Lung microvascular endothelial cell (primary cell): Measurements from ENCODE around the gene TMED8. TPM values are rescaled to one million over a fixed set of nuclear protein-coding genes. Genes with fewer than 3 reads are reported as not detected.
"Not testable (repeated sequence)": the region's sequence is repeated elsewhere in the genome, so short reads cannot be mapped to it uniquely, and the experiment has no call there.

Experiments used
- DNase-seq, 2 donors: peaks; one replicate each; pipeline versions ENCODE4 v3.0.0 to v3.0.0-alpha.2; 2010; ENCODE audit warnings: low read depth in 2 of 2
- total RNA-seq: library from RNA; depleted of rRNA; stranded (reverse); fragments of >200 nt; gene quantifications from 2 replicates; pipeline ENCODE4 v1.2.1, GENCODE V29; 2014

The TMED8 gene, protein sequence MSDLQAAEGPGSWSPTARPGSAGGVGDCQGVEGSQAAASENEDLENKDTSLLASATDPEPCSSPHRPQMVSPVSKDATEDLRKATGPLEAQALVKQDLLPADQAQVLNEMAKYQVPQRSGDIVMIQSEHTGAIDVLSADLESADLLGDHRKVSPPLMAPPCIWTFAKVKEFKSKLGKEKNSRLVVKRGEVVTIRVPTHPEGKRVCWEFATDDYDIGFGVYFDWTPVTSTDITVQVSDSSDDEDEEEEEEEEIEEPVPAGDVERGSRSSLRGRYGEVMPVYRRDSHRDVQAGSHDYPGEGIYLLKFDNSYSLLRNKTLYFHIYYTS
- total RNA-seq: 7.0 and 9.7 TPM in 2 replicates

DNA sequence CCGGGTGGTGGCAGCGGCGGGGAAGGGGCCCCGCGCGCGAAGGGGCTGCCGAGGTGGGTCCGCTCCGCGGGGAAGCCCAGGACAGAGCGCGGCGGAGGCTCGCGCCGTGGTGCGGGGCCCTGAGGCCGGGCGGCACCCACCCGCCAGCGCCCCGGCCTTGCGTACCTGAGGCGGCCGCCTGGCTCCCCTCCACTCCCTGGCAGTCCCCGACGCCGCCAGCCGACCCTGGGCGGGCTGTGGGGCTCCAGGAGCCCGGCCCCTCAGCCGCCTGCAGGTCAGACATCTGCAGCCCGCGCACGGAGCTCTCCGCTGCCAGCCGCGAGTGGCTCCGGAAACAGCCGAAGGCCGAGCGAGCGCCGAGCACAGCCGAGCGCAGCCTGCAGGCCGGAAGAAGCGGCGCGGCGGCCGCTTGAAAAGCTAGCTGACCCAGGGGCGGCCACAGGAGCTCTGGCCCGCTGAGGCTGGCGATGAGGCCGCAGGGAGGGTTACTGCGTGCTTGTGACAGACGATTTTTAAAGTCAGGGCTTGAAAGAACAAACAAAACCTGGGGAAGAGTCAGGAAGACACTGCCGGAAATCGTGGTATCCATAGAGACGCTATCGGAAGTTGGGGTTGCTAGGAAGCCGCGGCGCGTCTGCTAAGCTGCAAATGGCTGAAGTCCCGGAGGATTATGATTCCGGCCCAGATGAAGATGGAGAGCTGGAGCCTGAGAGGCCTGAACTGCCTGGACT, at the start of gene TMED8, which contains the start of gene SAMD15:
Gene TMED8, minus strand, starts transcription at position 324 of the 731 bp plus-strand sequence. Its CDS starts 41 bp downstream, at position 283.
Gene SAMD15, plus strand, starts transcription at position 609 of the 731 bp plus-strand sequence. Its CDS starts 40 bp downstream, at position 649.
- DNase-seq: peak; percentile 88

DNA sequence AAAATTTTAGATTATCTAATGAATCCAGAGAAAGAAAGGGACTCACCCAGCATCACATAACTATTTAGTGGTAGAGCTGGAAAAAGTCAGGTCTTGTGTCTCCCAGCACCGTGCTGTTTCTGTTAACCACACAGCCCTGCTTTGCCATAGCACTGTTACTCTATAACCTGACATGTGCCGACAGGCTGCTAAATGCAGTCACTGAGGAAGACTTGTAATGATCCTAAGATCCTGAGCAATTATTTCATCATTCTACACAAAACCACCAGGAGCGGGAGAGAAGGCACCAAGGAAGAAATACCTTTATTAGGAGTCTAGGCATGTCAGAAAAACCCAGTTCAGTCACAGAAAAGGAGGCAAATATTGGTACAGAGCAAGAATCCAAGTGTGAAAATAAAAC, 49.5 kb upstream of the TMED8 start:
- DNase-seq: no peak

DNA sequence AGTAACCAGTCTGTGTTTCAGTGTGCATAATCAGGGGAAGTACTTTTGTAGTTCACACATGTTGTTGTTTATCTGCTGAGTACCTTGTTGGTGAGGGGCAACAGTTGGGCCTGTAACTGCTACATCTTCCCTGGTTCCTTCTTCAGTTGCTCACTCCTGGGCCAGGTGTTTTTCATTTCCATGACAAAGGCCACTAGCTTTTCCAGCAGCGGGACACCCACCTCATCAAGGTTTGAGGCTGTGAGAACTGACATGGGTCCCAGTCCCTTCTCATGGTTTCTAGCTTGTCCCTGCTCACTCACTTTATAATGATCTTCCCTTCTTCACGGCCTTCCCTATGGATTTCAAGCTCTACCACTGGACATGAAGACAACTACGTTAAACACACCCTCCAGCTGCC, 48.0 kb upstream of the TMED8 start:
- no peak for DNase-seq

DNA sequence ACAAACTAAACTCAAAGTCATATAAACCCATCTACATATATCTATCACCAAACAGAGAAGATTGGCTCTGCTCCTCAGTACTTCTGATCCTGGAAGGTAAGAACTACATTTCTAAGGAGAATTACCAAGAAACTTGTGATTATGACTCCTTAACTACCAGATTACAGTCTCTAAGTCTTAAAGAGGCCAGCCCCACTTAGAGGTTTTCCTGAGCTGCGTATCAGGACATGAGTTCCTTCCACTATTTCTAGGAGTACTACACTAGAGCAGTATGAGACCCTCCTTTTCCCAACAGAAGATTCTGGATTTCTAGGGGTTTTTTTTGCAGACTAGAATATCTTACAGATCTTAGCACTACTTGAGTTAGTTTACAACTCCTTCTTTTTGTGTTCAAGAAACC, 46.5 kb upstream of the TMED8 start, which contains the start of gene NOXRED1:
Gene NOXRED1, minus strand, starts transcription at position 101 of the 400 bp plus-strand sequence. CDS start 634 bp downstream, outside the sequence.
- DNase-seq: no peak

DNA sequence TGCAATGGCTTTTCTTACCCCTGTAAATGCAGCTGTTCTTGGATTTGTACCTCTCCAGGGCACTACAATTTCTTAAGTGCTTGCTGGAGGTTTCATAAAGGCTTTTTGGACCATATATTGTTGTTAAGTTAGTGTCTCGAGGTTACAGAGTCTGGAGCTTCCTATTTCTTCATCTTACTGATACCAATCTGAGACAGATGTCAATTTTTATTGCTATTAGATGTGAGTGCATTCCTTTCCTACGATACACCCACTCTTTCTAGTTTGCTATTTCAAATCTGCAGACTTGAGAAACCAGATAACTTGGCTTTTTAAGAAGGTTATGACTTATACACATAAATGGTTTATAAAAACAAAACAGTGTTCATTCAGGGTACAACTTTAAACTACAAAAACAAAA, 44.3 kb upstream of the TMED8 start:
- DNase-seq: no peak

DNA sequence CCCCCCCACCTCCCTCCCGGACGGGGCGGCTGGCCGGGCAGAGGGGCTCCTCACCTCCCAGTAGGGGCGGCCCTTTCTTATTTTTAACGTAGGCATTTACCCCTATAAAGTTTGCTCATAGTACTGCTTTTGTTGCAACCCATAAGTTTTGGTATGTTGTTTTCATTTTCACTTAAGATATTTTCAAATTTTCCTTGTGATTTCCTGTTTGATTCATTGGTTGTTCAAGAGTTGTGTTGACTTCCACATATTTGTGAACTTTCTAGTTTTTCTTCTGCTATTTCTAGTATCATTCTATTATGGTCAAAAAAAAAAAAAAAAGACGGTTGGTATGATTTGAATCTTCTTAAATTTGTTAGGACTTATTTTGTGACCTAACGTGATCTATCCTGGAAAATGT, 39.9 kb upstream of the TMED8 start:
- DNase-seq: no peak

DNA sequence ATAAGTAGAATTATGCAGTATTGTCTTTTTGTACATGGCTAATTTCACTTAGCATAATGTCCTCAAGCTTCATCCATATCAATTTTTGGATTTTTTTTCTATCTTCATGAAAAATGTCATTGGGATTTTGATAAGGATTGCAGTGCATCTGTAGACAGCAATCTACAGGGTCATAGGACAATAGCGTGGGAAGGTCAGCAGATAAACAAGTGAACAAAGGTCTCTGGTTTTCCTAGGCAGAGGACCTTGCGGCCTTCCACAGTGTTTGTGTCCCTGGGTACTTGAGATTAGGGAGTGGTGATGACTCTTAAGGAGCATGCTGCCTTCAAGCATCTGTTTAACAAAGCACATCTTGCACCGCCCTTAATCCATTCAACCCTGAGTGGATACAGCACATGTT, 39.2 kb upstream of the TMED8 start:
- not testable (repeated sequence) for DNase-seq

DNA sequence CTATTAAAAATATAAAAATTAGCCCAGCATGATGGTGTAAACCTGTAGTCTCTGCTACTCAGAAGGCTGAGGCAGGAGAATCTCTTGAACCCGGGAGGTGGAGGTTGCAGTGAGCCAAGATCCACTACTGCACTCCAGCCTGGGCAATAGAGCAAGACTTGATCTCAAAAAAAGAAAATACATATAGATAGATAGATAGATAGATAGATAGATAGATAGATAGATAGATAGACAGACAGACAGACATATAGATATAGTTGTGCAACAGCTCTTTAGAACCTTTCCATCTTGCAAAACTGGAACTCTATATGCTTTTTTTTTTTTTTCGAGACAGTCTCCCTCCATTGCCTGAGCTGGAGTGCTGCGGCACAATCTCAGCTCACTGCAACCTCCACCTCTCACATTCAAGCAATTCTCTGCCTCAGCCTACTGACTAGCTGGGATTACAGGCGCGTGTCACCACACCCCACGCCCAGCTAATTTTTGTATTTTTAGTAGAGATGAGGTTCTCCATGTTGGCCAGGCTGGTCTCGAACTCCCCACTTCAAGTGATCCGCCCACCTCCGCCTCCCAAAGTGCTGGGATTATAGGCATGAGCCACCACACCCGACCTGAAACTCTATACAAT, 38.6 kb upstream of the TMED8 start:
- DNase-seq: not testable (repeated sequence)

DNA sequence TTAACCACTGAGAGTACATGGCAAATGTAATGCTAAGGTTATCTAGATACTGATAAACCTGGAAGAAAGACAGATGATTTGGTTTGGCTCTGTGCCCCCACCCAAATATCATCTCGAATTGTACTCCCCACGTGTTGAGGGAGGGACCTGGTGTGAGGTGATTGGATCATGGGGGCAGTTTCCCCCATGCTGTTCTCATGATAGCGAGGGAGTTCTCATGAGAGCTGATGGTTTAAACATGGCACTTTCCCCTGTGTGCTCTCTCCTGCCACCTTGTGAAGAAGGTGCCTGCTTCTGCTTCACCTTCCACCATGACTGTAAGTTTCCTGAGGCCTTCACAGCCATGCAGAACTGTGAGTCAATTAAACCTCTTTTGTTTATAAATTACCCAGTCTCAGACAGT, 32.2 kb upstream of the TMED8 start:
- DNase-seq: peak; percentile 14 to 31

DNA sequence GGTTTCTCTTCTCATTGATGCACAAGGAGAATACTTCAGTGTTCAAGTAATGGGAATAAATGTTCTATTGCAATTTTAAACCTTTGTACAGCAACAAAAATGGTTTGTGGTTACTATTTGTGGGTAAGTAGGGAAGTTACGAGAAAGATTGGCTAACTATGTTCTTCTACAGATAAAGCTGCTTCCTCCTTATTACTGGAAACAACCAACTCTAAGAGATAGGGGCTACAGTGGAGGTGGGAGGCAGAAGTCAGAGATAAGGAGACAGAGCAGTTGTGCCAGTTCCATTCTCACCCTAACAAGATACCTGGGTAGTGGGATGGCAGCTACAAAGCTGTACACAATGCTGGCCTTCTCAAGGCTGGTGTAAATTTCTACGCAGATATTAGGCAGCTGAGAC, 30.3 kb upstream of the TMED8 start:
- no peak for DNase-seq

DNA sequence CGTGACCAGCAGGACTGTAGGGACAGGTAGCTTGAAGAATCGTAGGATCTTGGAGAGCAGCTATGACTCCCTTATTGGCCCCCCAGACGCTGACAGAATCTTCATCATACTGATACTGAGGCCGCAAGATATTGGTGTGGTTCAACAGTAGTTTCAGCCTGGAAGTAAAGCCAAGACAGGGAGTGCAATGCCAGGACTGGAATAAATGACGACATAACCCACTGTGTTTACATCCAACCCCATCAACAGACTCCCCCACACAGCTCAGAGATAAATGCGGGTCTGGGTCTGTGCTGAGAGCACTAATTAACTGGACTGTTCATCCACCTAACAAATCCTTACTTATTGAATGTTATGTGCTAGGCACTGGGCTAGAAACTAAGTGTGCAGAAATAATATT, 29.8 kb upstream of the TMED8 start:
- no peak for DNase-seq

DNA sequence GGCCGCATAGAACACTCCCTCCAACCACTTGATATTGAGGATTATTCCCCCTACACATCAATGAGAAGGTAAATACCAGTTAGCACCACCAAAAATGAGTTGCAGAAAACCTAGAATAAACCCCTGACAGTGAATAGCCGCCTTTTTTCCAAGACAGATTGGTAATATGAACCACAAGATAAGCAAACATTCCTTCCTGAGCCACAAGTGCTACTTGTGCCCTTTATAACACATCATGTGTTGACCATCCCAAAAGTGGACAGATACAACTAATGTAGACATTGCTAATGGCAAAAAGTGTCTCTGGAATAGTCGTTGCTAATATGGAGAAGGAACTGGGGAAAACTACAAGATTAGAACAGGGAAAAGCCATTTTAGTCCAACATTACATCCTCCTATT, 29.2 kb upstream of the TMED8 start:
- DNase-seq: no peak

DNA sequence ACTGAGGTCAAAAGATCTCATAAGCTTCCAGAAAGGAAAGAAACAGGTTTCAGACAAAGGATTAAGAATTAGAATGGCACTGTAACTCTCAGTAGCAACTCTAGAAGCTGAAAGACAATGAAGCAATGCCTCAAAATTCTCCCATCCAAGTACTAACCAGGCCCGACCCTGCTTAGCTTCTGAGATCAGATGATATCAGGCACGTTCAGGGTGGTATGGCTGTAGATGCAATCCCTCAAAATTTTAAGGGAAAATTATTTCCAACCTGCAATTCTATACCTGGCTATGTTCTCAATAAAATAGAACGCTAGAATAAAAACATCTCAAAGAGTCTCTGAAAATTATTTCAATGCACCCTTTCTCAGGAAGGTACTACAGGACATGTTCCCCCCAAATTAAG, 26.9 kb upstream of the TMED8 start:
- DNase-seq: no peak

DNA sequence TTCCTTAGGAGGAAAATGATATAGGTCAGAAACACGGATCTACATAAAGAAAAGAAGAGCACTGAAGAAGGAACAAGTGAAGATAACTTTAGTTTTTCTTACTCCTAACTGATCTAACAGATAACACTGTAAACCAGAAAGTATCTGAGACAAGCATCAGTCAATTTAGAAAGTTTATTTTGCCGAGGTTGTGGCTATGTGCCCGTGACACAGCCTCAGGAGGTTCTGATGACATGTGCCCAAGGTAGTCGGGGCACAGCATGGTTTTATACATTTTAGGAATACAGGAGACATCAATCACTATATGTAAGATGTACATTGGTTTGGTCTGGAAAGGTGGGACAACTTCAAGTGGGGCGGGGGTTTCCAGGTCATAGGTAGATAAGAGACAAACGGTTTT, 23.3 kb upstream of the TMED8 start:
- DNase-seq: no peak

DNA sequence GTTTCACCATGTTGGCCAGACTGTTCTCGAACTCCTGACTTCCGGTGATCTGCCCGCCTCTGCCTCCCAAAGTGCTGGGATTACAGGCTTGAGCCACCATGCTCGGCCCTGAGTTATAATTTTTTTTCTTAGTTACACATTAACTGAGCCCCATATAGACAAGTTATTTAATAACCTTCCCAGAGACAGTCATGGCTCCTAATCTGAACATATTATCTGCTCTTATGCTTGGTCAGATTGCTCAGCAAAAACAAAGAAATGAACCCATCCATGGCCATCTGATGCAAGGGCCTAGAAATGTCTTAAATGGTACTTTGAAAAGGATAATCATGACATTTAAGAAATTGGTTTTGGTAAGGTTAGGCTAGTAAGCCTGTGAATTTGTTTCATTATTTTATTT, 13.3 kb upstream of the TMED8 start:
- DNase-seq: no peak

DNA sequence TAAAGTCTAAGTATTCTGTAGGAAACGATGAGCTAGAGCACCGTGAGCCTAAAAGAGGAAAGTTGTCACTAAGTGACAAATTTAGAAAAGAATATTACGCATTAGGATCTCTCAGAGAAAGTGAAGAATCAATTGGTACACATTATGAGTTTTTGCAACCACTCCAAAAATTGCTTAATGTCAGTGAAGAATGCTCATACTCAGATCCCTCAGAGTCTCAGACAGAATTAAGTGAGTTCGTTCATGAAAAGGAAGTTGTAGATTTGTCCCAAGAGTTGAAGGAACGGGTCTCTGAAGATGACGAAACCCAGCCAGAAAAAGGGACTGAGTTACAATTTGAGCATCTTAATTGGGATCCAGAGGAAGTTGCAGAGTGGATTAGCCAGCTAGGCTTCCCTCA, 1.8 kb upstream of the TMED8 start:
- no peak for DNase-seq

DNA sequence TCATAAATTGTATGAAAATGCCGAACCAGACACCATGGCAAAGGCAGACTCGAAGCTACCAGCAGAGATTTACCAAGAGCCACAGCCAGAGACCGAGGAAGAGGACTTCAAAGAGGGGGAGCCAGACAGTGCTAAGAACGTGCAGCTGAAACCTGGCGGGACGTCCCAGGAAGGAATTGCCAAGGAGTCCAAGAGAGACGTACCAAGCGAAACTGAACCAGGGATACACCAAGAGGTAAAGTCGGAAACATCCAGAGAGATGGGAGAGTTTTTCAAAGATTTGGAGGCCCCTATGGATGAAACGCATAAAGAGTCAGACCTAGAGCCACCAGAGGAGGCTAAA, 579 bp upstream of the TMED8 start:
- DNase-seq: no peak

DNA sequence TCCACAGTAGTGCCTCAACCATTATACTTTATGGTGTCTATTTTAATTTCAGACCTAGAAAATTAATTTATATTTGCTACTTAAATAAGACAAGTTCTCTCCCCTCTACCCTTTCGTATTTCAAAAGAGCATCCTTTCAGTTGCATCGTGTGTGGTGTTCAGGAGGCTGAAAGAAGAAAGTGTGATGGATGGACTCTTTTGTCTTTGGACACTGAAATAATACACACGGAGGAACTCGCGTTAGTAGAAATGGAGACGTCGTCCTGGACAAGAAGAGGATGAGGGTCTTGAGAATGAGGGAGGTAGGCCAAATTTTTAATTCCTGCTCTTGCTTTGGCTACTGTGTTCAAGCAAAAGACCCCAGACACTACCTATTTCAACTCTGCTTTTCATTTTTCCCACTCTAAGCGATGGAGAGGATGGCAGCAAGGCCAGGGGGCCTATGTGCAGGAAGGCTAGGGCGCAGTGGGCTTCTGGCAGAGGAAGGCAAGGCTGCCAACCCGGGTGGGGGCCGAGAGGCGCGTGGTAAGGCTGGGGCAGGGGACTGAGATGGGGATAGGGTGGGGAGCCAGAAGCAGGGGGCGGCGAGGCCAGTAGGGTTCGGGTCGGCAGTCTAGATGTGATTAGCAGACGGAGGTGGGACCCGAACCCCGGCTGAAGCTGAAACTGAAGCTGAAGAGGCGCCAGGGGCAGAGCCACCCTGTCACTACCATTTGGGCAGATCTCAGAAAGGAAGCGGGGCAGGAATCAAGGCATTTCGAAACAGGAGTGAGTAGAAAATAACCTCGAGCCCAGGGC, 722 bp downstream of the TMED8 start:
- peak; percentile 5 to 33 for DNase-seq

DNA sequence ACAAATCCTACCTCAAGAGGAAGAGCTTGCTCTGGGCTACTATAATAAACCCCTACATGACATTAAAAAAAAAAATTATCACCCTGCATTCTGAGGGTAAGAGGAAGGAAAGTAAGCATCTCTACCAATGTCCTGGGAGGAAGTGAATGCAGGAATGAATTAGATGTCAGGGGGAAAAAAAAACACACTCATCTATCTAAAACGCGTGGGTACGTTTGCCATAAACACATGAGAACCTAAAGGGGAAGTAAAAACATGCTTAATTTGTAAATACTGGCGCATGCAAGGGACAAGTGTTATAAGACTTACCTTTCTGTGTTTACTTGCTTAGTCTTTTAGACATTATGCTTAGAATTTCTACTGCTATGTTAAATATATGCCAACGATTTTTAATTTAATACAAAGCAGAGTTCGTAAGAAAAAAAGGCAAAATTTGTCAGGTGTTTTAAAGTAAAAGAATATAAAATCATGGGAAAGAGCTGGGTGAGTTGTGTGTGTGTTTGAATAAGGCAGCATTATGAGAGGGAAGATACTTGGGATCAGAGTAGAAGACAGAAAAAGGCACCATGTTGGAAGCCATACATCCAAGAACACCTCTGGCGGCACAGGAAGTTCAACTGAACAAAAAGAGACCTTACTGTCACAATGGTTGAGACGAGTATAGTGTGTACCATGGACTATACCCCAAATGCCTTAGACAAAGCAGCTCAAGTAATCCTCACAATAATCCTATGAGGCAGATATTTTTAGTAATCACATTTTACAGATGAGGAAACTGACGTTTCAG, 1.5 kb downstream of the TMED8 start:
- no peak for DNase-seq

DNA sequence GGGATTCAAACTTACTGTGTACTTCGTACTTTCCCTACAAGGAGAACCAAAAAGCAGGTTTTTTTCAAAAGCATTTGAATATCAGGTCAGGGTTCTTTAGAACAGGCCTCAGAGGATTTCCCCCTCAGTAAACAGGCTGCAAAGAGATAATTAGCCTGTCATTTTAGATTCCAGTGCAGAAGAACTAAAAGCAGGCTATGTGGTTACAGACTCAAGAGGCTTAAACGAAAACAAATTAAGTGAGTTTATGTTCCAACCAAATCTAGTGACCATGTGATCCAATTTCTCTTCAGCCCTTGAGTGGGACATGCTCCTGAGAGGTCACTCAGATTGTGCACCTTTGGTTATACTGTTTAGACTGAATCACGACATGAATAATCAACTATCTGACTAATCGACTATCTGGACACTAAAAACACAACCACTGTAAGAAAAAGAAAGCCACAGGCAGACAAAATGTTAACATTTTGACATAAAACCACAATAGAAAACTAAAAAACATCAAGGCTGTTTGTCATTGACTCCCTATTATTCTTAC, 4.5 kb downstream of the TMED8 start:
- peak in 1 of 2 donors; percentile 19 for DNase-seq

DNA sequence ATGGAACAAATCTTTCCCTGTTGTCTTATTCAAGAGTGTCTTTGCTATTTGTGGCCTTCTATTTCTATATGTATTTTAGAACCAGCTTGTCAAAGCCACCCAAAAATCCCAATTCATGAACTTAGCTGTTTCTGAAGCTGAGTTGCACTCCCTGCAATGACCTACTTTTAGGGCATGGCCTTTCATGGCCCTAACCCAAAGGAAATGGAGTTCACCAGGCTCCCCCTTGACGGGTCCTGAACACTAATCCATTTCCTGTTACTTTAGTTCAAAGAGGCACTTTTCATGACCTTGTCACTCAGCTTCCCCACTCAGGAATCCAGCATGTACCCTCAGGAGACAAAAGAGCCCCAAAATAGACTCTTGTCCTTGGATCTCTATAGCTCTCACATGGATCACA, 7.6 kb downstream of the TMED8 start:
- DNase-seq: no peak
